HepG2 (cell line): ENCODE data around the gene POU6F2. TPM values are rescaled to one million over a fixed set of nuclear protein-coding genes. Genes with fewer than 3 reads are reported as not detected.

ENCODE experiments used
- ATAC-seq: fragments of 200-7000 bp; cut with Tn5 transposase; 3 replicates; pipeline ENCODE4 v1.9.1; 2020; ENCODE audit warnings: mild to moderate bottlenecking, moderate library complexity
- BruUV-seq: library from RNA; stranded (reverse); fragments of 400-500 nt; replicated peaks from 2 replicates; lab custom pipeline; 2021; lab: Mats Ljungman, UMichigan
- CTCF ChIA-PET: fragments of 300-600 bp; formaldehyde crosslinking; extraction: SDS; loops from one replicate; lab custom pipeline; 2021; ENCODE audit warnings: low total read pairs, inconsistent platforms, low intra/inter-chr PET ratio; lab: Yijun Ruan, JAX
- POLR2A ChIA-PET: fragments of 350-600 bp; sonication (Branson Sonifier 250); formaldehyde crosslinking; loops from one replicate; lab custom pipeline; 2020; ENCODE audit warnings: antibody characterized with exemption, inconsistent platforms; lab: Yijun Ruan, JAX
- DNase-seq: peaks from one replicate; pipeline ENCODE4 v3.0.0-alpha.2; 2015; ENCODE audit warnings: low spot score
- FAIRE-seq: peaks from 3 replicates; lab custom pipeline; 2011; peaks lifted over from hg19 to GRCh38; lab: Jason Lieb, UNC
- H2AFZ ChIP-seq: one replicate; pipeline ENCODE4 v1.6.1; 2011; ENCODE audit warnings: low read length, inconsistent platforms
- H3K27ac ChIP-seq: fragments of 300-600 bp; 3 replicates; pipeline ENCODE4 v1.8.0; 2011; ENCODE audit warnings: mixed run types, mild to moderate bottlenecking, mixed read lengths, low read length, inconsistent platforms; ENCODE audit not compliant: insufficient read depth; ENCODE audit errors: extremely low read length
- H3K27me3 ChIP-seq, 2 experiments: fragments of 200-600 bp in 1 of 2; 2 replicates in 1 of 2; 3 replicates in 1 of 2; pipeline versions ENCODE4 v1.6.0 to v1.8.0; 2011; ENCODE audit warnings: low read length in 2 of 2, mild to moderate bottlenecking in 2 of 2, moderate library complexity in 2 of 2, inconsistent platforms in 1 of 2; ENCODE audit not compliant: insufficient read depth in 2 of 2, control insufficient read depth in 1 of 2
- H3K36me3 ChIP-seq, 2 experiments: fragments of 200-600 bp in 1 of 2; replicated peaks in 1 of 2; 2 replicates in 1 of 2; 3 replicates in 1 of 2; pipeline versions ENCODE4 v1.5.1 to v1.8.0; 2011; ENCODE audit warnings: low read length in 2 of 2, inconsistent platforms in 1 of 2; ENCODE audit not compliant: insufficient read depth in 2 of 2, control insufficient read depth in 1 of 2
- H3K4me1 ChIP-seq: 2 replicates; pipeline ENCODE4 v1.5.1; 2012; ENCODE audit warnings: low read length, inconsistent platforms; ENCODE audit not compliant: insufficient read depth
- H3K4me2 ChIP-seq: 2 replicates; pipeline ENCODE4 v1.6.0; 2011; ENCODE audit warnings: low read depth, low read length, inconsistent platforms
- H3K4me3 ChIP-seq, 3 experiments: fragments of 200-600 bp in 1 of 3; sonication (generic), shearing (Covaris generic) in 1 of 3; replicated peaks in 1 of 3; 2 replicates each; pipeline ENCODE4 v1.5.1; 2011 to 2016; ENCODE audit warnings: low read length in 3 of 3, inconsistent platforms in 2 of 3, low read depth in 2 of 3, mild to moderate bottlenecking in 2 of 3, control low read depth in 1 of 3, mixed read lengths in 1 of 3; ENCODE audit not compliant: insufficient read depth in 1 of 3
- H3K79me2 ChIP-seq: one replicate; pipeline ENCODE4 v1.6.1; 2011; ENCODE audit warnings: low read length, inconsistent platforms; ENCODE audit not compliant: insufficient read depth
- H3K9ac ChIP-seq: 2 replicates; pipeline ENCODE4 v1.6.0; 2011; ENCODE audit warnings: mild to moderate bottlenecking, low read depth, low read length, inconsistent platforms; ENCODE audit not compliant: insufficient read depth
- H3K9me3 ChIP-seq: 2 replicates; pipeline ENCODE4 v1.5.1; 2012; ENCODE audit warnings: mild to moderate bottlenecking, low read length
- H4K20me1 ChIP-seq: 2 replicates; pipeline ENCODE4 v1.6.0; 2011; ENCODE audit warnings: inconsistent platforms, mild to moderate bottlenecking, low read length, moderate library complexity; ENCODE audit not compliant: insufficient read depth
- GZF1 ChIP-seq: sonication (generic); formaldehyde crosslinking; IDR thresholded peaks from 2 replicates; pipeline ENCODE4 v1.5.1; 2020; ENCODE audit warnings: mild to moderate bottlenecking, missing genetic modification reagents
- PAWR ChIP-seq: sonication (generic); formaldehyde crosslinking; IDR thresholded peaks from 2 replicates; pipeline ENCODE4 v1.4.0; 2020; ENCODE audit warnings: missing genetic modification reagents, mild to moderate bottlenecking, borderline replicate concordance
- WIZ ChIP-seq: sonication (generic); formaldehyde crosslinking; IDR thresholded peaks from 2 replicates; pipeline ENCODE4 v1.5.1; 2020; ENCODE audit warnings: mild to moderate bottlenecking, missing genetic modification reagents
- ZNF292 ChIP-seq: sonication (generic); formaldehyde crosslinking; IDR thresholded peaks from 2 replicates; pipeline ENCODE4 v1.8.1; 2022; ENCODE audit warnings: mild to moderate bottlenecking, low read depth, missing genetic modification reagents, borderline replicate concordance
- ZNF720 ChIP-seq: sonication (generic); formaldehyde crosslinking; IDR thresholded peaks from 2 replicates; pipeline ENCODE4 v1.4.0; 2020; ENCODE audit warnings: missing genetic modification reagents
- ZNF792 ChIP-seq: IDR thresholded peaks from 2 replicates; pipeline ENCODE4 v1.6.1; 2016
- ZNF816 ChIP-seq: sonication (generic); formaldehyde crosslinking; IDR thresholded peaks from 2 replicates; pipeline ENCODE4 v1.8.0; 2022; ENCODE audit warnings: missing genetic modification reagents, mild to moderate bottlenecking, borderline replicate concordance
- ZNF891 ChIP-seq: sonication (generic); formaldehyde crosslinking; IDR thresholded peaks from 2 replicates; pipeline ENCODE4 v1.5.0; 2020; ENCODE audit warnings: mild to moderate bottlenecking, missing genetic modification reagents
- ZZZ3 ChIP-seq: sonication (generic); formaldehyde crosslinking; IDR thresholded peaks from 2 replicates; pipeline ENCODE4 v1.4.0; 2020; ENCODE audit warnings: missing genetic modification reagents, mild to moderate bottlenecking, borderline replicate concordance
- WGBS: methylation state at CpG from one replicate; pipeline ENCODE4 v1.1.6; 2017; ENCODE audit warnings: low lambda C conversion rate; 5-methylcytosine and 5-hydroxymethylcytosine counted together
- in situ Hi-C: cut with HindIII; loops from 2 replicates; pipeline ENCODE4 v1.10.0; 2017; ENCODE audit warnings: low pct_unique_long_range_greater_than_20kb; ENCODE audit not compliant: extremely low pct_ligation_motif_present
- intact Hi-C: fragments of 100-400 bp; cut with micrococcal nuclease; formaldehyde crosslinking; loops from one replicate; pipeline ENCODE4 v1.10.0; 2022; ENCODE audit not compliant: unreplicated experiment
- polyA plus RNA-seq, 8 experiments: library from polyadenylated mRNA; depleted of rRNA in 3 of 8; stranded (reverse) in 7 of 8; unstranded in 1 of 8; fragments of >200 nt; fragmentation: Illumina TruSeq in 4 of 8; extraction: Trizol in 4 of 8; gene quantifications; 2 replicates each; pipeline versions ENCODE4 v1.2.1 to v1.2.3, GENCODE V29; 2011 to 2016; ENCODE audit warnings: low read depth in 4 of 8, missing spikeins in 1 of 8, mixed read lengths in 1 of 8; ENCODE audit not compliant: insufficient read depth in 1 of 8
- total RNA-seq, 5 experiments: library from RNA; depleted of rRNA; stranded (reverse); fragments of >200 nt; fragmentation: Illumina TruSeq; extraction: Trizol; gene quantifications; 2 replicates each; pipeline ENCODE4 v1.2.3, GENCODE V29; 2016; ENCODE audit warnings: low read depth in 1 of 5
- TF ChIP-seq, protein P1 (sequence below): sonication (generic); formaldehyde crosslinking; IDR thresholded peaks from 2 replicates; pipeline ENCODE4 v1.4.0; 2020; ENCODE audit warnings: missing genetic modification reagents

POU6F2 gene
- total and polyA plus RNA-seq, 2 of the 13 experiments (the other 11 are each of a cell fraction or from before 2014, with no cell fraction given): not detected

- no peak for DNase-seq
- no peak for ATAC-seq
- Histone ChIP-seq H3K9me3 (no peaks in the 10 kb centered on the region), H3K4me1 (peaks cover 34% of the 10 kb centered on the region), H3K79me2 (no peaks in the 10 kb centered on the region), H3K9ac (no peak overlapping the region), H3K27ac (no peak overlapping the region), H3K36me3 (no peaks in the 10 kb centered on the region), H3K27me3 (peaks cover 0 to 21% of the 10 kb centered on the region in 2 experiments; a peak in 3 of 5 replicates), H3K4me2 (no peak overlapping the region), H2AFZ (no peak overlapping the region), H4K20me1 (no peaks in the 10 kb centered on the region), H3K4me3 (no peak overlapping the region)
- in situ Hi-C loops (no loop called here), intact Hi-C loops (no loop called here)
- ChIA-PET CTCF (no interaction called here), POLR2A (no interaction called here)
- no peak for TF ChIP-seq ZNF292 (CRISPR knock-in tag)
- no peak for TF ChIP-seq ZNF816 (CRISPR knock-in tag)
- TF ChIP-seq ZNF720 (CRISPR knock-in tag): no peak
- no peak for TF ChIP-seq PAWR (CRISPR knock-in tag)
- TF ChIP-seq WIZ (CRISPR knock-in tag): no peak
- TF ChIP-seq GZF1: no peak
- no peak for TF ChIP-seq ZNF891 (CRISPR knock-in tag)
- no peak for TF ChIP-seq ZZZ3
- TF ChIP-seq ZNF792 (CRISPR knock-in tag): no peak
- TF ChIP-seq, protein P1, sequence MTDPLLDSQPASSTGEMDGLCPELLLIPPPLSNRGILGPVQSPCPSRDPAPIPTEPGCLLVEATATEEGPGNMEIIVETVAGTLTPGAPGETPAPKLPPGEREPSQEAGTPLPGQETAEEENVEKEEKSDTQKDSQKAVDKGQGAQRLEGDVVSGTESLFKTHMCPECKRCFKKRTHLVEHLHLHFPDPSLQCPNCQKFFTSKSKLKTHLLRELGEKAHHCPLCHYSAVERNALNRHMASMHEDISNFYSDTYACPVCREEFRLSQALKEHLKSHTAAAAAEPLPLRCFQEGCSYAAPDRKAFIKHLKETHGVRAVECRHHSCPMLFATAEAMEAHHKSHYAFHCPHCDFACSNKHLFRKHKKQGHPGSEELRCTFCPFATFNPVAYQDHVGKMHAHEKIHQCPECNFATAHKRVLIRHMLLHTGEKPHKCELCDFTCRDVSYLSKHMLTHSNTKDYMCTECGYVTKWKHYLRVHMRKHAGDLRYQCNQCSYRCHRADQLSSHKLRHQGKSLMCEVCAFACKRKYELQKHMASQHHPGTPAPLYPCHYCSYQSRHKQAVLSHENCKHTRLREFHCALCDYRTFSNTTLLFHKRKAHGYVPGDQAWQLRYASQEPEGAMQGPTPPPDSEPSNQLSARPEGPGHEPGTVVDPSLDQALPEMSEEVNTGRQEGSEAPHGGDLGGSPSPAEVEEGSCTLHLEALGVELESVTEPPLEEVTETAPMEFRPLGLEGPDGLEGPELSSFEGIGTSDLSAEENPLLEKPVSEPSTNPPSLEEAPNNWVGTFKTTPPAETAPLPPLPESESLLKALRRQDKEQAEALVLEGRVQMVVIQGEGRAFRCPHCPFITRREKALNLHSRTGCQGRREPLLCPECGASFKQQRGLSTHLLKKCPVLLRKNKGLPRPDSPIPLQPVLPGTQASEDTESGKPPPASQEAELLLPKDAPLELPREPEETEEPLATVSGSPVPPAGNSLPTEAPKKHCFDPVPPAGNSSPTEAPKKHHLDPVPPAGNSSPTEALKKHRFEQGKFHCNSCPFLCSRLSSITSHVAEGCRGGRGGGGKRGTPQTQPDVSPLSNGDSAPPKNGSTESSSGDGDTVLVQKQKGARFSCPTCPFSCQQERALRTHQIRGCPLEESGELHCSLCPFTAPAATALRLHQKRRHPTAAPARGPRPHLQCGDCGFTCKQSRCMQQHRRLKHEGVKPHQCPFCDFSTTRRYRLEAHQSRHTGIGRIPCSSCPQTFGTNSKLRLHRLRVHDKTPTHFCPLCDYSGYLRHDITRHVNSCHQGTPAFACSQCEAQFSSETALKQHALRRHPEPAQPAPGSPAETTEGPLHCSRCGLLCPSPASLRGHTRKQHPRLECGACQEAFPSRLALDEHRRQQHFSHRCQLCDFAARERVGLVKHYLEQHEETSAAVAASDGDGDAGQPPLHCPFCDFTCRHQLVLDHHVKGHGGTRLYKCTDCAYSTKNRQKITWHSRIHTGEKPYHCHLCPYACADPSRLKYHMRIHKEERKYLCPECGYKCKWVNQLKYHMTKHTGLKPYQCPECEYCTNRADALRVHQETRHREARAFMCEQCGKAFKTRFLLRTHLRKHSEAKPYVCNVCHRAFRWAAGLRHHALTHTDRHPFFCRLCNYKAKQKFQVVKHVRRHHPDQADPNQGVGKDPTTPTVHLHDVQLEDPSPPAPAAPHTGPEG (CRISPR knock-in tag): no peak
- 43% methylated on average over 5 of the region's 5 CpGs for WGBS
- FAIRE-seq: no peak
- BruUV-seq: no TSS peak
Measured at GRCh38 chr7:39410582-39410981, 432.9 kb downstream of the POU6F2 start.
